ENCODE data around the gene TBC1D24. TPM values are rescaled to one million over a fixed set of nuclear protein-coding genes. Genes with fewer than 3 reads are reported as not detected.

The TBC1D24 gene
- total RNA-seq, 1 experiment from 2014 or later = 24.6 TPM

- ChIA-PET CTCF (interaction anchor here (0.5 to 1.7 kb wide), 12 partner anchors 10 to 636 kb away, joined by 3 to 15 read pairs (median 4); partner anchors contain the start of gene ECI1), RAD21 (ENCODE audit: low non-redundant PET in 1 of 2, low total read pairs in 2 of 2, uncharacterized antibody in 2 of 2, unreplicated experiment in 2 of 2) (interaction anchor here (0.9 kb wide), 2 partner anchors 26 to 307 kb away, joined by 3 to 6 read pairs; partner anchors contain the start of gene TBC1D24 (in 1 of the 2)), POLR2A (interaction anchor here (1.0 kb wide), 1 partner anchor 32 kb away, joined by 3 read pairs; no protein-coding TSS in a partner anchor)
- TF ChIP-seq CTCF (IDR thresholded peaks at IDR 0.05 in 2 of 3, conservative IDR thresholded peaks at IDR 0.05 in 1 of 3; ENCODE audit: borderline replicate concordance in 1 of 3, insufficient read depth in 1 of 3, low read depth in 2 of 3, low read length in 2 of 3) (peak; percentile 85 to 97 (median 95); a peak in 5 of 6 replicates), RAD21 (IDR thresholded peaks at IDR 0.05; ENCODE audit: low read depth) (peak; percentile 97), MAX (IDR thresholded peaks at IDR 0.05) (no peak)
- no peaks in the 10 kb centered on the region for H4K20me1 ChIP-seq (ENCODE audit: insufficient read depth)
- DNase-seq (ENCODE audit: low read depth, low spot score) (no peak), ATAC-seq (peak; percentile 95)
- intact Hi-C loops (cut with micrococcal nuclease) = loop anchor here (5.0 to 10.0 kb wide), 3 partner anchors 159 to 306 kb away; partner anchors contain the start of genes ABCA3, CASKIN1 and RNPS1
- H3K79me2 ChIP-seq (ENCODE audit: insufficient read depth, low read length) = no peaks in the 10 kb centered on the region
- H3K9ac ChIP-seq (ENCODE audit: low read length) = no peak overlapping the region
- H3K9me3 ChIP-seq (ENCODE audit: control insufficient read depth in 1 of 2, insufficient read depth in 1 of 2, low read depth in 1 of 2, low read length in 2 of 2) = no peaks in the 10 kb centered on the region
- no peak overlapping the region for H3K4me3 ChIP-seq (replicated peaks in 1 of 2; ENCODE audit: low read depth in 1 of 2, low read length in 2 of 2)
- no peaks in the 10 kb centered on the region for H3K9me2 ChIP-seq (ENCODE audit: insufficient read depth)
- no TSS peak for BruUV-seq (replicated peaks)
- no peaks in the 10 kb centered on the region for H3K27me3 ChIP-seq (ENCODE audit: insufficient read depth, low read length)
- peaks cover 0 to 4% of the 10 kb centered on the region in 2 experiments; a peak in 1 of 4 replicates for H3K36me3 ChIP-seq (ENCODE audit: control insufficient read depth in 1 of 2, insufficient read depth in 2 of 2, low read length in 2 of 2)
- H3K4me2 ChIP-seq (ENCODE audit: low read length) = peak overlapping the region; percentile 34
- no peak overlapping the region; the same call in 1 of the 2 replicates for H3K27ac ChIP-seq (ENCODE audit: low read depth, low read length)
- peaks cover 3 to 12% of the 10 kb centered on the region in 2 experiments; a peak in 3 of 4 replicates for H3K4me1 ChIP-seq (ENCODE audit: control insufficient read depth in 1 of 2, insufficient read depth in 2 of 2, low read length in 2 of 2)
- no peak overlapping the region for H2AFZ ChIP-seq (ENCODE audit: low read depth, low read length, poor library complexity, severe bottlenecking)
Observed at GRCh38 chr16:2500918-2501750, 26.2 kb downstream of the TBC1D24 start.
